ENCODE results near the gene STK4.

DNA sequence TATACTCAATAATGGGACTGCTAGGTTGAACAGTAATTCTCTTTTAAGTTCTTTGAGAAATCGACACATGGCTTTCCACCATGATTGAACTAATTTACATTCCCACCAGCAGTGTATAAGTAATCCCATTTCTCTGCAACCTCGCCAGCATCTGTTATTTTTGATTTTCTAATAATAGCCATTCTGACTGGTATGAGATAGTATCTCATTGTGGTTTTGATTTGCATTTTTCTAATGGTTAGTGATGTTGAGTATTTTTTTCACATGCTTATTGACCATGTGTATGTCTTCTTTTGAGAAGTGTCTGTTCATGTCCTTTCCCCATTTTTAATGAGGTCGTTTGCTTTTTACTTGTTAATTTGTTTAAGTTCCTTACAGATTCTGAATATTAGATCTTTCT is 66.5 kb downstream of the STK4 start:
- TF ChIP-seq, protein P1, sequence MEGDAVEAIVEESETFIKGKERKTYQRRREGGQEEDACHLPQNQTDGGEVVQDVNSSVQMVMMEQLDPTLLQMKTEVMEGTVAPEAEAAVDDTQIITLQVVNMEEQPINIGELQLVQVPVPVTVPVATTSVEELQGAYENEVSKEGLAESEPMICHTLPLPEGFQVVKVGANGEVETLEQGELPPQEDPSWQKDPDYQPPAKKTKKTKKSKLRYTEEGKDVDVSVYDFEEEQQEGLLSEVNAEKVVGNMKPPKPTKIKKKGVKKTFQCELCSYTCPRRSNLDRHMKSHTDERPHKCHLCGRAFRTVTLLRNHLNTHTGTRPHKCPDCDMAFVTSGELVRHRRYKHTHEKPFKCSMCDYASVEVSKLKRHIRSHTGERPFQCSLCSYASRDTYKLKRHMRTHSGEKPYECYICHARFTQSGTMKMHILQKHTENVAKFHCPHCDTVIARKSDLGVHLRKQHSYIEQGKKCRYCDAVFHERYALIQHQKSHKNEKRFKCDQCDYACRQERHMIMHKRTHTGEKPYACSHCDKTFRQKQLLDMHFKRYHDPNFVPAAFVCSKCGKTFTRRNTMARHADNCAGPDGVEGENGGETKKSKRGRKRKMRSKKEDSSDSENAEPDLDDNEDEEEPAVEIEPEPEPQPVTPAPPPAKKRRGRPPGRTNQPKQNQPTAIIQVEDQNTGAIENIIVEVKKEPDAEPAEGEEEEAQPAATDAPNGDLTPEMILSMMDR (IDR thresholded peaks at IDR 0.05): no peak
- no peak for TF ChIP-seq POLR2A (IDR thresholded peaks at IDR 0.05)
